KOPT-K1 (cell line): ENCODE data around the gene RABL2B.
"Not testable (repeated sequence)": the region's sequence is repeated elsewhere in the genome, so short reads cannot be mapped to it uniquely, and the experiment has no call there.

Experiments
- H3K27ac ChIP-seq: fragments of 200-600 bp; sonication (generic); 2 replicates; pipeline ENCODE4 v1.5.1; 2016; ENCODE audit warnings: antibody characterized with exemption, mild to moderate bottlenecking, low read depth, low read length; ENCODE audit not compliant: poor library complexity, severe bottlenecking
- H3K36me3 ChIP-seq: fragments of 200-600 bp; sonication (generic); 2 replicates; pipeline ENCODE4 v1.5.1; 2017; ENCODE audit warnings: antibody characterized with exemption, mild to moderate bottlenecking, low read length, moderate library complexity; ENCODE audit not compliant: insufficient read depth
- H3K9me3 ChIP-seq: fragments of 200-600 bp; sonication (generic); 2 replicates; pipeline ENCODE4 v1.5.1; 2017; ENCODE audit warnings: antibody characterized with exemption, low read length, mild to moderate bottlenecking; ENCODE audit not compliant: insufficient read depth, poor library complexity, severe bottlenecking

RABL2B gene

DNA sequence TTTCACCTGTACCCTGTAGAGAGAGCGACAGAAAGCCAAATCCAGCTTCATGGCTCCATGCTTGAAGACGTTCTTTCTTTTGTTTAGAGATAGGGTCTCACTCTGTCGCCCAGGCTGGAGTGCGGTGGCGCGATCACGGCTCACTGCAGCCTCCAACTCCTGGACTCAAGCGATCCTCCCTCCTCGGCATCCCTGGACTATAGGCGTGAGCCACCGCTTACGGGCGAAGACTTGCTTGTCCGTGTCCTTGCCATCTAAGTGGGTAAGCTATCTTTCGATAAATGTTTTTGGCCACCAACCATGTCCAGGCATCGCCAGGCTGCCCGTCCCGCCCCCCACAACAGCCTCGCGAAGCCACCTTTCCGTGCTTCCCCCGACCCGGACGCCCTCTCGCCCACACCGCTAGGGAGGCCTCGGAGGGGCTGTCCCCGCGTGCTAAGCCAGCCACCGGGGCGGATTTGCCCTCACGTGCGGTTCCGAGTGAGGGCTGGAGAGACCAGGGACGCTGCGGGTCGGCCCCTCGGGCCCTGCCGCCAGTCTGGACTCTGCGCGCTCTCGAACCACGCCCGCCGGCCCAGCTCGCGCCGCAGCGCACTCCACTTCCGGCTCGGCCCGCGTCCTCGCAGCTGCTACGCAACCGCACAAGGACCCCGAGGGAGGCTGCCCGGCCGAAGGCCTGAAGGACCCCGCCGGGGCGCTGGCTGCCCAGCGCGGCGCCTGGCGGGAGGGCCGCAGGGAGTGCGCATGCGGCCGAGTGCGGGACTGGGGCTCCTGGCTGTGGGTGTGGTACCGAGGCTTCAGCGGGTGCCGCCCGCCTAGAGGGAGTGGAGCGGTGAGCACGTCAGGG, at the start of gene RABL2B:
Gene RABL2B (minus strand): TSS at position 604 of the 847 bp plus-strand sequence. CDS start 1,342 bp downstream, outside the sequence.
- peak within 1 kb of the TSS; percentile 9 for H3K27ac ChIP-seq
- not testable (repeated sequence) for H3K9me3 ChIP-seq, H3K36me3 ChIP-seq

DNA sequence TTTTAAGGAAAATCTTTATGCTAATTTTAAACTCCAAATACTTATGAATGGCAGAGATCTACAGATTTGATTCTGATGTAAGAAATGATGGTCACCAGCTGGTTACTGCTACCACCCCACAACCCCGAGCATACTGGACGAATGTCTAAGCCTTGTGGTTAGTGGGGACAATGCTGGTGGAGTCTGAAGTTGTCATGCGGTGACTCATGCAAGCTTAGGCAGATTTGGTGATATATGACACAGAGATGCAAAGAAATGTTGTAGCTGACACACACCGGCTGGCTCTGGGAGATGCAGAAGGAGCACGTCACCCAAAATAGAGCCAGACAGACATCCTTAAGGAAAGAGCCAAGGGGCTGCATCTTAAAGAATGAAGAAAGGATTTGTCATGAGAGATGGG, 3.5 kb upstream of the RABL2B start:
- not testable (repeated sequence) for H3K27ac ChIP-seq, H3K9me3 ChIP-seq, H3K36me3 ChIP-seq

DNA sequence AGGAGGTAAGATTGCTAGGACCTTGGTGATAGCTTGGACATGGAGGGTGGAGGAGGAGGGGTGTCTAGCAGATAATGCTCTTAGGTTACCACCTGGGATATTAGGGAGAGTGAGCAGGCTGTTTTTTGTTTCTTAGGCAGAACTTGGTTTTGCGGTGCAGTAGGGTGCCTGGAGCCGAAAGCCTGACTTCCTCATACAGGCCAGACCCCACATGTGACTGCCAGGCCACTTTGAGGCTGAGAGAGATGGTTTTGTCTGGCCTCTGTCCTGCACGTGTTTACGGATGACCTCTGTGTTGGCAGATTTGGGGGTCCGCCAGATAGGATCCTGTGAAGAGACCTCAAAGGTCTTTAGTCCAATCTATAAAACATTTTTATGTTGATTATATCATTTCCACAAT, 1.9 kb upstream of the RABL2B start:
- H3K36me3 ChIP-seq, H3K9me3 ChIP-seq, H3K27ac ChIP-seq: not testable (repeated sequence)

DNA sequence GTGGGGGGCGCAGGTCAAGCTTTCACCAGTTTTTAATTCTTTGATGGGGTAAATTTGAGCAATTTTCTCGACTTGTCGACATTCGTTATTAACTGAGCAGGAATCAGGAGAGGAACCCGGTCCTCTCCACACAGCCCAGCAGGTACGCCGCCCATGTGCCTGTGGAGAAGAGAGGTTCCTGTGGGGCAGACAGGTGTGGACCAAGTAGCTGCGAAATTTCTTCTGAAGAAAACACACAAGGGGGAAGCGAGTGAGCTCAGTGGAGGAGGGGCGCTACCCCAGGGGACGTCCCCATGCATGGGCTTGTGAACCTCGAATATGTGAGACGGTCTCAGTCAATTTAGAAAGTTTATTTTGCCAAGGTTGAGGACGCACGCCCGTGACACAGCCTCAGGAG, 442 bp upstream of the RABL2B start:
- H3K27ac ChIP-seq, result peak overlapping the region; percentile 9
- H3K9me3 ChIP-seq, H3K36me3 ChIP-seq: not testable (repeated sequence)

DNA sequence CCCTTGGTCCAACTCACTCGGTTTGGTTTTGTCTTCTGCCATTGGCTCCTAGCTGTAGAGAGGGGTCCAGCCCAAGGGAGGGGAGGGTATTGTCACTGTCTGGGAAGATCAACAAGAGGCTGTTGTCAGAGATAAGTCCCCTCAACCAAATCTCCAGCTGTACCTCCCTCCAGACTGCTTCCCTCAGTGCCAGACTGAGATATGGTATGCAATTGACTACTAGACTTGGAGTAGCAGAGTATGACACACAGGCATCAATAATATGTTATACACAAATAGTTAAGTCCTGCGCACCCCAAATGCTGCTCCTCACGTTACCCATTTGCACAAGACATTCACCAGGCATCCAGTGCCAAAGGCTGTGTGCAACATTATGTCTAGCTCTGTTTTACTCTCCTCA, 1.2 kb downstream of the RABL2B start:
- H3K27ac ChIP-seq, H3K36me3 ChIP-seq, H3K9me3 ChIP-seq: not testable (repeated sequence)

DNA sequence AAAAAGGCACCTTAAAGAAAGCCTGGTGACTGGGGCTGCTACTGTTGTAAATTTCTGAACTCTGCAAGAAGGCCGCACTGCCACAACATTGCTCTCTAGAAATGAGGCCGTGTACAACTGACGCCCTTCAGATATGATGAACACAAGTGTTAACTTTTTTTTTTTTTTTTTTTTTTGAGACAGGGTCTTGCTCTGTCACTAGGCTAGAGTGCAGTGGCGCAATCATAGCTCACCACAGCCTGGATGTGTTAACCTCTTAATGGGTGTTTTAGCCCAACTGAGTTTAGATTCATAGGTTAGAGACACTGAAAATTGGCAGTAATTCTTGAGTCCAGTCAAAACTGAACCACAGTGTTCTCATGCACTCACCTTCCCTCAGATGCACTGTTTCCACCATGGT, 3.2 kb downstream of the RABL2B start:
- H3K27ac ChIP-seq, H3K36me3 ChIP-seq, H3K9me3 ChIP-seq: not testable (repeated sequence)

DNA sequence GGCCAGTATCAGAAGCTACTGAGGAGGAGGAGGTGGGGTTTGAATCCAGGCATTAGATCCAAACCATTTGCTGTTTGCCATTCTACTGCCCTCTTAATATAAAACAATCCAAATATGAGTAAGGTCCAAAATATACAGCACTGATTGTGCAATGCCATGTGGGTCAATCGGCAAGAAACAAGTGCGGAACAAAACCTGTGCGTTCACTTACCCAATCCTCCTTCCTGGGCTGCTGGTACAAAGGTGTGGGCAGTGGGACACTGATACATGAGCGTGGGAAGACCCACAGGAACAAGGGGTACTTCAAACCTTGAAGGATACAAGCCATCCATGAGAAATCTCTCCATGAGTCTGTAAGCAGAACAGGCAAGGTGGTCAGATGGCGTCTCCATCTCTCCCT, 5.8 kb downstream of the RABL2B start:
- H3K36me3 ChIP-seq, H3K9me3 ChIP-seq, H3K27ac ChIP-seq: not testable (repeated sequence)

DNA sequence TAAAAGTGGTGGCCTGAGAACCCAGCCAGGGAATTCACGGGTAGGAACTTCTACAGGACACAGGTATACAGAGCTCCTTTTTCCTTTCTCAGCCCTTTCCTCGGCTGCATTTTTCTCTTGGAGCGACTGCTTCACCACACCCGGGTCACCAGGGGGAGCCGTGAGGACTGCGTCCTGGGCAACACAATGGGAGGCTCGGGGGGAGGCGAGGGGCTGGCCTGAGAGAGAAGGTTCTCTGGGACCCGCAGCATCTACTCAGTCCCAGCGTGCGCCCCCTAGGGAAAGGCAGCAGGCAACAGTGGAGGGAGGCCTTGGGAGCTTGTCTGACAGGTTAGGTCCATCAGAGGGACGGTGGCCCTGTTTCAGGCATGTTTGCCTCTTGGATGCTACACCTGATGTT, 8.3 kb downstream of the RABL2B start:
- H3K27ac ChIP-seq, H3K36me3 ChIP-seq, H3K9me3 ChIP-seq: not testable (repeated sequence)

DNA sequence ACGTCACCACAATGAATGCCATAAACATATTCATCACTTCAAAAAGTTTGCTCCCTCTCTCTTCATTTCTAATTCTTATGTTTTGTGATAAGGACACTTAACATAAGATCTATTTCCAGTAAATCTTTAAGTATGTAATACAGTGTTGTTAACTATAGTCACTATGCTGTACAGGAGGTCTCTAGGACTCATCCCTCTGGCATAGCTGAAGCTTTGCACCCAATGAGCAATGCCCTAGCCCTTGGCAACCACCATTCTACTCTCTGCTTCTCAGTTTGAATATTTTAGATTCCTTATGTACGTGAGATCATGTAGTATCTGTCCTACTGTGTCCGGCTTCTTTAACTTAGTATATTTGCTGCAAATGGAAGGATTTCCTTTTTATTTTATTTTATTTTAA, 19.1 kb downstream of the RABL2B start:
- not testable (repeated sequence) for H3K27ac ChIP-seq, H3K36me3 ChIP-seq, H3K9me3 ChIP-seq

DNA sequence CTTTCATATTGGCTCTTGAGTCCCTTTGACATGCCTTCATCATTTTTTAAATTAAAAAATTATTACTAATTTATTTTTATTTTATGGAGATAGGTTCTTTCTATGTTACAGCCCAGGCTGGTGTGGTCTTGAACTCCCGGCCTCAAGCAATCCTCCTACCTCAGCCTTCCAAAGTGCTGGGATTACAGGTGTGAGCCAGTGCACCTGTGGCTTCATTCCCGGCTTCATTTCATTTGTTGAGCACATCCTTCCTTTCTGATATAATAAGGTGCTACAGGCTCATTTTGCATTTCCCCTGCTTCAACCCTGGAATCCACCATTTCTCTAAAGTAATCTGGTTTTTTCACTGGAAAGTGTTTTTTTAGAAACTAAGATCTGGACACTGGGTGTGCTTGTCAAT, 21.6 kb downstream of the RABL2B start:
- not testable (repeated sequence) for H3K9me3 ChIP-seq, H3K27ac ChIP-seq, H3K36me3 ChIP-seq

DNA sequence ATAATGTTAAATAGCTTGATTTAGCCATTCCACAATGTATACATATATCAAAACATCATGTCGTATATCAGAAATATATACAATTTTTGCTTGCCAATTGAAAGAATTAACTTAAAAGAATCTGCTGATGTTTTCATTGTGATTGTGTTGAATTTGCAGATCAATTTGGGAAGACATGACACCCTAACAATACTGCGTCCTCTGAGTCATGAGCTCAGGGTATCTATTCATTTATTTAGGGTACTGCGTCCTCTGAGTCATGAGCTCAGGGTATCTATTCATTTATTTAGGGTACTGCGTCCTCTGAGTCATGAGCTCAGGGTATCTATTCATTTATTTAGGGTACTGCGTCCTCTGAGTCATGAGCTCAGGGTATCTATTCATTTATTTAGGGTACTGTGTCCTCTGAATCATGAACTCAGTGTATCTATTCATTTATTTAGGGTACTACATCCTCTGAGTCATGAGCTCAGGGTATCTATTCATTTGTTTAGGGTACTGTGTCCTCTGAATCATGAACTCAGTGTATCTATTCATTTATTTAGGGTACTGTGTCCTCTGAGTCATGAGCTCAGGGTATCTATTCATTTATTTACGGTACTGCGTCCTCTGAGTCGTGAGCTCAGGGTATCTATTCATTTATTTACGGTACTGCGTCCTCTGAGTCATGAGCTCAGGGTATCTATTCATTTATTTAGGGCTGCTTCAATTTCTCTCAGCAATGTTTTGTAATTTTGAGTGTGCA, 23.7 kb downstream of the RABL2B start:
- not testable (repeated sequence) for H3K27ac ChIP-seq, H3K9me3 ChIP-seq, H3K36me3 ChIP-seq

DNA sequence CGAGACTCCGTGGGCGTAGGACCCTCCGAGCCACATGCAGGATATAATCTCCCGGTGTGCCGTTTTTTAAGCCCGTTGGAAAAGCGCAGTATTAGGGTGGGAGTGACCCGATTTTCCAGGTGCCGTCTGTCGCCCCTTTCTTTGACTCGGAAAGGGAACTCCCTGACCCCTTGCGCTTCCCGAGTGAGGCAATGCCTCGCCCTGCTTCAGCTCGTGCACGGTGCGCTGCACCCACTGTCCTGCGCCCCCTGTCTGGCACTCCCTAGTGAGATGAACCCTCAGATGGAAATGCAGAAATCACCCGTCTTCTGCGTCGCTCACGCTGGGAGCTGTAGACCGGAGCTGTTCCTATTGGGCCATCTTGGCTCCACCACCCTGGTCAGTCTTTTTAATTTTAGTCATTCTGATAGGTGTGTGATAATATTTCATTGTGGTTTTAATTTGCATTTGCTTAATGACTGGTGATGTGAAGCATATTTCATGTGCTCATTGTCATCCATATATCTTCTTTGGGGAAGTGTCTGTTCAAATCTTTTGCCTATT, 26.4 kb downstream of the RABL2B start:
- not testable (repeated sequence) for H3K9me3 ChIP-seq, H3K36me3 ChIP-seq
- H3K27ac ChIP-seq, result peak overlapping the region; percentile 51

DNA sequence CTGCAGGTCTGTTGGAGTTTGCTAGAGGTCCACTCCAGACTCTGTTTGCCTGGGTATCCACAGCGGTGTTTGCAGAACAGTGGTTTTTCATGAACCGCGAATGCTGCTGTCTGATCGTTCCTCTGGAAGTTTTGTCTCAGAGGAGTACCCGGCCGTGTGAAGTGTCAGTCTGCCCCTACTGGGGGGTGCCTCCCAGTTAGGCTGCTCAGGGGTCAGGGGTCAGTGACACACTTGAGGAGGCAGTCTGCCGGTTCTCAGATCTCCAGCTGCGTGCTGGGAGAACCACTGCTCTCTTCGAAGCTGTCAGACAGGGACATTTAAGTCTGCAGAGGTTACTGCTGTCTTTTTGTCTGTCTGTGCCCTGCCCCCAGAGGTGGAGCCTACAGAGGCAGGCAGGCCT, 27.0 kb downstream of the RABL2B start:
- H3K27ac ChIP-seq, H3K36me3 ChIP-seq, H3K9me3 ChIP-seq: not testable (repeated sequence)

DNA sequence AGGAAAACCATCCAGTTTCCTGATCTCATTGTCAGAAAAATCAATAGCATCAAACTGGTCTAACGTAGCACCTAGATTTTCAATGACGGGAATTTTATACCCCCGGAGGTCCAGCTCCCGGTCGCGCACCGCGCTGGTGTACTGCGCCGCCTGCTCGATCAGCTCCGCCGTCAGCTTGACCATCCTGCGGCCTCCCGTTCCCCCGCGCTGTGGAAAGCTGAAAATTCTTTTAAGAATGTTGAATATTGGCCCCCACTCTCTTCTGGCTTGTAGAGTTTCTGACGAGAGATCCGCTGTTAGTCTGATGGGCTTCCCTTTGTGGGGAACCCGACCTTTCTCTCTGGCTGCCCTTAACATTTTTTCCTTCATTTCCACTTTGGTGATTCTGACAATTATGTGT, 28.2 kb downstream of the RABL2B start:
- not testable (repeated sequence) for H3K27ac ChIP-seq, H3K36me3 ChIP-seq, H3K9me3 ChIP-seq

DNA sequence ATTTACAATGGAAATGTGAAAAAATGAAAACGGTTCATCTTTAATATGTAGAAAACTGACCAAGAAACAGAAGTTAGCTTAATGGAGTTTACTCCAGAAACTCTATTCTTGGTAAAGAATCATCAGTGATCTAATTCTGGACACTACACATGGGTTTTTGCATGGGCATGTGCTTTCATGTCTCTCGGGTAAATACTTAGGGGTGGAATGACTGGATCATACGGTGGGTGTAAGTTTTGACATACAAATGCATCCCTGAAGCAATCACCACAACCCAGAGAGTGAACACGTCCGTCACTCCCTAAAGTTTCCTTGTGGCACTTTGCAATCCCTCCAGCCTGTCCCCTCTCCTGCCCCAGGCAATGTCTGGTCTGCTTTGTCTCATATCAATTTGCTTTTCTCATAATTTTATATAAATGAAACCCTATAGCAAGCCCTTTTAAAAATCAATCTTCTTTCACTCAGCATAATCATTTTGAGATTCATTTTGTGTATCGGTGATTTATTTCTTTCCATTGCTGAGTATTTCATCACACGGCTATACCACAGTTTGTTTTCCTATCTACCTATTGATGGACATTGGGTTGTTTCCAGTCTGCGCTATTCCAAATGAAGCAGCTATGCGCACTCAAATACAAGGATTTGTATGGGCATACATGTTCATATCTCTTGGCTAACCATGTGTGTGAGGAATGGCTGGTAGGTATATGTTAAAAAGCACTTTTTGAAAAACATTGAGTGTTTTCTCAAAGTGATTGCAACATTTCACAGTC, 33.9 kb downstream of the RABL2B start:
- not testable (repeated sequence) for H3K27ac ChIP-seq, H3K36me3 ChIP-seq, H3K9me3 ChIP-seq
